Body of pancreas (tissue), 4 donors: ENCODE data around the gene TRAPPC12. TPM values are rescaled to one million over a fixed set of nuclear protein-coding genes. Genes with fewer than 3 reads are reported as not detected.
A peak's percentile ranks its signal among the peaks of the same experiment; 100 is the strongest.

Experiments used
- ATAC-seq: fragments of 150-250 bp; one replicate; pipeline ENCODE4 v1.9.1; 2016
- DNase-seq, 4 donors: peaks; one replicate each; pipeline ENCODE4 v3.0.0-alpha.2; 2019
- H3K27ac ChIP-seq, 4 donors: fragments of 200-600 bp; sonication (generic); 1 replicate in 3 of 4; 2 replicates in 1 of 4; pipeline versions ENCODE4 v1.5.1 to v1.6.1; 2016 to 2019; ENCODE audit warnings: mild to moderate bottlenecking in 1 of 4, mixed read lengths in 1 of 4, moderate library complexity in 1 of 4
- H3K27me3 ChIP-seq, 2 donors: fragments of 200-600 bp; sonication (generic); one replicate each; pipeline ENCODE4 v1.6.0; 2016; ENCODE audit warnings: mild to moderate bottlenecking in 1 of 2
- H3K36me3 ChIP-seq, 2 donors: fragments of 200-600 bp; sonication (generic); replicated peaks in 1 of 2; 2 replicates each; pipeline ENCODE4 v1.5.1; 2016; ENCODE audit warnings: low read depth in 2 of 2; ENCODE audit not compliant: insufficient read depth in 1 of 2
- H3K4me1 ChIP-seq: fragments of 200-600 bp; sonication (generic); one replicate; pipeline ENCODE4 v1.6.0; 2016
- H3K4me3 ChIP-seq, 2 donors: fragments of 200-600 bp; sonication (generic); 1 replicate in 1 of 2; 2 replicates in 1 of 2; pipeline ENCODE4 v1.5.1; 2016 to 2019
- H3K9me3 ChIP-seq, 3 donors: fragments of 200-600 bp; sonication (generic); 1 replicate in 2 of 3; 2 replicates in 1 of 3; pipeline ENCODE4 v1.5.1; 2016
- POLR2A ChIP-seq, 3 donors: fragments of 450-650 bp; IDR thresholded peaks; one replicate each; pipeline ENCODE4 v1.6.1; 2016; ENCODE audit warnings: antibody characterized with exemption in 3 of 3, mild to moderate bottlenecking in 2 of 3
- WGBS, 2 donors: methylation state at CpG; one replicate each; pipeline ENCODE4 v1.1.5; 2017; 5-methylcytosine and 5-hydroxymethylcytosine counted together
- intact Hi-C: fragments of 100-400 bp; cut with DNase I; formaldehyde crosslinking; loops from one replicate; pipeline ENCODE4 v1.15.1; 2023
- total RNA-seq, 2 donors: library from RNA; depleted of rRNA; stranded (reverse); fragments of >200 nt; gene quantifications; one replicate each; pipeline ENCODE4 v1.1.0, GENCODE V29; 2016
- TF ChIP-seq, protein P1 (sequence below), 7 experiments: fragments of 450-650 bp in 4 of 7; fragments of 200-600 bp in 3 of 7; sonication (generic) in 3 of 7; IDR thresholded peaks; one replicate each; pipeline ENCODE4 v1.5.1; 2016 to 2019; ENCODE audit warnings: antibody characterized with exemption in 7 of 7

Gene TRAPPC12
- total RNA-seq, 2 donors from 2014 or later: 43.1 to 134 TPM

GRCh38 chr2:3396920-3397559, 17.5 kb downstream of the TRAPPC12 start:
- Histone ChIP-seq H3K27ac (no peak overlapping the region), H3K4me3 (no peak overlapping the region), H3K27me3 (no peaks in the 10 kb centered on the region), H3K9me3 (peaks cover 0 to 18% (median 0%) of the 10 kb centered on the region in 3 donors), H3K36me3 (peaks cover 0 to 4% of the 10 kb centered on the region in 2 donors), H3K4me1 (no peaks in the 10 kb centered on the region)
- TF ChIP-seq, protein P1, sequence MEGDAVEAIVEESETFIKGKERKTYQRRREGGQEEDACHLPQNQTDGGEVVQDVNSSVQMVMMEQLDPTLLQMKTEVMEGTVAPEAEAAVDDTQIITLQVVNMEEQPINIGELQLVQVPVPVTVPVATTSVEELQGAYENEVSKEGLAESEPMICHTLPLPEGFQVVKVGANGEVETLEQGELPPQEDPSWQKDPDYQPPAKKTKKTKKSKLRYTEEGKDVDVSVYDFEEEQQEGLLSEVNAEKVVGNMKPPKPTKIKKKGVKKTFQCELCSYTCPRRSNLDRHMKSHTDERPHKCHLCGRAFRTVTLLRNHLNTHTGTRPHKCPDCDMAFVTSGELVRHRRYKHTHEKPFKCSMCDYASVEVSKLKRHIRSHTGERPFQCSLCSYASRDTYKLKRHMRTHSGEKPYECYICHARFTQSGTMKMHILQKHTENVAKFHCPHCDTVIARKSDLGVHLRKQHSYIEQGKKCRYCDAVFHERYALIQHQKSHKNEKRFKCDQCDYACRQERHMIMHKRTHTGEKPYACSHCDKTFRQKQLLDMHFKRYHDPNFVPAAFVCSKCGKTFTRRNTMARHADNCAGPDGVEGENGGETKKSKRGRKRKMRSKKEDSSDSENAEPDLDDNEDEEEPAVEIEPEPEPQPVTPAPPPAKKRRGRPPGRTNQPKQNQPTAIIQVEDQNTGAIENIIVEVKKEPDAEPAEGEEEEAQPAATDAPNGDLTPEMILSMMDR (IDR thresholded peaks at IDR 0.05): no peak
- no peak for TF ChIP-seq POLR2A (IDR thresholded peaks at IDR 0.05)
- intact Hi-C loops: no loop called here
- 94 to 97% methylated on average over 1 of the region's 1 CpG for WGBS, 2 donors
- ATAC-seq (no peak), DNase-seq (no peak)

GRCh38 chr2:3398857-3399256, 19.4 kb downstream of the TRAPPC12 start:
- peaks cover 0 to 4% of the 10 kb centered on the region in 2 donors for H3K36me3 ChIP-seq
- 92 to 93% methylated on average over 5 of the region's 5 CpGs for WGBS, 2 donors
- H3K9me3 ChIP-seq: peaks cover 0 to 18% (median 0%) of the 10 kb centered on the region in 3 donors
- no peak overlapping the region for H3K4me3 ChIP-seq
- no peaks in the 10 kb centered on the region for H3K4me1 ChIP-seq
- intact Hi-C loops: no loop called here
- DNase-seq (no peak), ATAC-seq (no peak)
- no peaks in the 10 kb centered on the region for H3K27me3 ChIP-seq
- no peak overlapping the region for H3K27ac ChIP-seq
- TF ChIP-seq, protein P1 (IDR thresholded peaks at IDR 0.05): no peak
- no peak for TF ChIP-seq POLR2A (IDR thresholded peaks at IDR 0.05)

- H3K9me3 ChIP-seq: peaks cover 0 to 18% (median 0%) of the 10 kb centered on the region in 3 donors
- H3K36me3 ChIP-seq: peaks cover 0 to 4% of the 10 kb centered on the region in 2 donors
- intact Hi-C loops: no loop called here
- no peak for DNase-seq
- TF ChIP-seq, protein P1 (IDR thresholded peaks at IDR 0.05): no peak
- no peak for TF ChIP-seq POLR2A (IDR thresholded peaks at IDR 0.05)
- ATAC-seq: no peak
- H3K4me1 ChIP-seq: peaks cover 1% of the 10 kb centered on the region
- H3K27ac ChIP-seq: no peak overlapping the region
- H3K4me3 ChIP-seq: no peak overlapping the region
- WGBS, 2 donors: 60 to 91% methylated on average over 3 of the region's 3 CpGs
- no peaks in the 10 kb centered on the region for H3K27me3 ChIP-seq
Measured at GRCh38 chr2:3399381-3399780, 19.9 kb downstream of the TRAPPC12 start.

- peaks cover 0 to 18% (median 0%) of the 10 kb centered on the region in 3 donors for H3K9me3 ChIP-seq
- intact Hi-C loops: no loop called here
- H3K4me1 ChIP-seq: peaks cover 6% of the 10 kb centered on the region
- no peak overlapping the region for H3K27ac ChIP-seq
- no peak overlapping the region for H3K4me3 ChIP-seq
- TF ChIP-seq, protein P1 (IDR thresholded peaks at IDR 0.05): no peak
- TF ChIP-seq POLR2A (IDR thresholded peaks at IDR 0.05): no peak
- 82 to 90% methylated on average over 5 to 9 of the region's 9 CpGs for WGBS, 2 donors
- DNase-seq (peak in 2 of 4 donors; percentile 29 to 33), ATAC-seq (no peak)
- H3K27me3 ChIP-seq: no peaks in the 10 kb centered on the region
- H3K36me3 ChIP-seq: peaks cover 0 to 4% of the 10 kb centered on the region in 2 donors
Measured at GRCh38 chr2:3399829-3400228, 20.3 kb downstream of the TRAPPC12 start.
